ENCODE measurements around the gene HLF. TPM values are rescaled to one million over a fixed set of nuclear protein-coding genes. Genes with fewer than 3 reads are reported as not detected.

Gene HLF
- total RNA-seq = 35.7 TPM
- long read RNA-seq, full-length matches to known transcripts = 4 of 9 reads
- long read RNA-seq, partial matches to known transcripts = 0 of 9 reads
- long read RNA-seq, other reads (novel, unspliced or antisense) = 5 of 9 reads

GRCh38 chr17:55264645-55265298 lies at the start of gene HLF:
TSS of gene HLF (plus strand) at chr17:55264960. CDS start at chr17:55265485, 525 bp downstream.
- intact Hi-C loops (cut with DNase I) = loop anchor here (1.0 to 2.0 kb wide), 3 partner anchors 26 to 84 kb away; no protein-coding TSS in a partner anchor
- peak; percentile 95 for ATAC-seq
- peak; percentile 91 for DNase-seq (ENCODE audit: missing footprints)

- ATAC-seq = no peak
- DNase-seq (ENCODE audit: missing footprints) = no peak
- intact Hi-C loops (cut with DNase I) = no loop called here
These were observed 49.0 kb upstream of the HLF start for GRCh38 chr17:55215711-55216110.

GRCh38 chr17:55216888-55217287 lies 47.9 kb upstream of the HLF start:
- intact Hi-C loops (cut with DNase I) = no loop called here
- DNase-seq (ENCODE audit: missing footprints) (no peak), ATAC-seq (no peak)

- ATAC-seq (no peak), DNase-seq (ENCODE audit: missing footprints) (no peak)
- intact Hi-C loops (cut with DNase I) = no loop called here
These were observed 45.3 kb upstream of the HLF start for GRCh38 chr17:55219459-55219858.

GRCh38 chr17:55219934-55220333 lies 44.8 kb upstream of the HLF start:
- intact Hi-C loops (cut with DNase I) = no loop called here
- DNase-seq (ENCODE audit: missing footprints) (no peak), ATAC-seq (no peak)

- DNase-seq (ENCODE audit: missing footprints) (no peak), ATAC-seq (no peak)
- intact Hi-C loops (cut with DNase I) = no loop called here
These were observed 41.2 kb upstream of the HLF start for GRCh38 chr17:55223524-55223923.

GRCh38 chr17:55224746-55225145 lies 40.0 kb upstream of the HLF start:
- intact Hi-C loops (cut with DNase I) = no loop called here

GRCh38 chr17:55225237-55225636 lies 39.5 kb upstream of the HLF start:
- intact Hi-C loops (cut with DNase I) = no loop called here
- DNase-seq (ENCODE audit: missing footprints) (no peak), ATAC-seq (no peak)

More at GRCh38 chr17:55224746-55225145, 40.0 kb upstream of the HLF start:
- ATAC-seq (no peak), DNase-seq (ENCODE audit: missing footprints) (no peak)

GRCh38 chr17:55228683-55229192 lies 36.0 kb upstream of the HLF start:
- DNase-seq (ENCODE audit: missing footprints) (no peak), ATAC-seq (no peak)
- intact Hi-C loops (cut with DNase I) = no loop called here

GRCh38 chr17:55229276-55229675 lies 35.5 kb upstream of the HLF start:
- ATAC-seq = no peak
- intact Hi-C loops (cut with DNase I) = no loop called here
- no peak for DNase-seq (ENCODE audit: missing footprints)

- intact Hi-C loops (cut with DNase I) = loop anchor here (10.0 kb wide), 2 partner anchors 76 to 176 kb away; no protein-coding TSS in a partner anchor
- DNase-seq (ENCODE audit: missing footprints) = no peak
- no peak for ATAC-seq
These were observed 34.0 kb upstream of the HLF start for GRCh38 chr17:55230716-55231115.

GRCh38 chr17:55233840-55234239 lies 30.9 kb upstream of the HLF start:
- intact Hi-C loops (cut with DNase I) = loop anchor here (10.0 kb wide), 2 partner anchors 79 to 179 kb away; no protein-coding TSS in a partner anchor
- DNase-seq (ENCODE audit: missing footprints) (no peak), ATAC-seq (no peak)

GRCh38 chr17:55236316-55236715 lies 28.4 kb upstream of the HLF start:
- DNase-seq (ENCODE audit: missing footprints) (no peak), ATAC-seq (no peak)
- intact Hi-C loops (cut with DNase I) = loop anchor here (10.0 kb wide), 2 partner anchors 82 to 182 kb away; no protein-coding TSS in a partner anchor

GRCh38 chr17:55237268-55237667 lies 27.5 kb upstream of the HLF start:
- intact Hi-C loops (cut with DNase I) = loop anchor here (10.0 kb wide), 2 partner anchors 82 to 182 kb away; no protein-coding TSS in a partner anchor
- DNase-seq (ENCODE audit: missing footprints) (no peak), ATAC-seq (no peak)

- DNase-seq (ENCODE audit: missing footprints) = no peak
- no peak for ATAC-seq
- intact Hi-C loops (cut with DNase I) = loop anchor here (1.0 to 10.0 kb wide), 5 partner anchors 27 to 183 kb away; partner anchors contain the start of gene HLF
These were observed 26.9 kb upstream of the HLF start for GRCh38 chr17:55237841-55238178.

- intact Hi-C loops (cut with DNase I) = loop anchor here (1.0 to 10.0 kb wide), 5 partner anchors 26 to 184 kb away; partner anchors contain the start of gene HLF
- ATAC-seq (peak; percentile 99), DNase-seq (ENCODE audit: missing footprints) (peak; percentile 95)
These were observed 26.4 kb upstream of the HLF start for GRCh38 chr17:55238179-55238930.

- peak; percentile 29 for ATAC-seq
- intact Hi-C loops (cut with DNase I) = loop anchor here (1.0 to 10.0 kb wide), 5 partner anchors 26 to 184 kb away; partner anchors contain the start of gene HLF
- DNase-seq (ENCODE audit: missing footprints) = no peak
These were observed 25.8 kb upstream of the HLF start for GRCh38 chr17:55238931-55239297.

GRCh38 chr17:55241097-55241496 lies 23.7 kb upstream of the HLF start:
- intact Hi-C loops (cut with DNase I) = no loop called here
- DNase-seq (ENCODE audit: missing footprints) = no peak
- no peak for ATAC-seq

GRCh38 chr17:55242476-55242875 lies 22.3 kb upstream of the HLF start:
- ATAC-seq (no peak), DNase-seq (ENCODE audit: missing footprints) (no peak)
- intact Hi-C loops (cut with DNase I) = no loop called here

Measured in Right ventricle myocardium inferior (tissue), 1 donor.